Stimulated activated CD4-positive, alpha-beta T cell treated with anti-CD3 and anti-CD28 coated beads, TNF-alpha, amount 100 ng/mL, for 1 hour (primary cell): Measurements from ENCODE around the gene CPLX3.

Experiments
- DNase-seq, 3 donors: peaks; one replicate each; pipeline ENCODE4 v3.0.0-alpha.2; 2020; ENCODE audit warnings: low read depth in 3 of 3, low spot score in 1 of 3

The CPLX3 gene

GRCh38 chr15:74869726-74870407, 43.4 kb downstream of the CPLX3 start:
- DNase-seq, result no peak

GRCh38 chr15:74870436-74871215, 44.2 kb downstream of the CPLX3 start:
- no peak for DNase-seq

GRCh38 chr15:74872702-74873035, 46.2 kb downstream of the CPLX3 start:
- DNase-seq, result no peak

GRCh38 chr15:74873036-74873755, 46.8 kb downstream of the CPLX3 start, which contains the start of gene SCAMP2:
SCAMP2 (minus strand) TSS chr15:74873365; CDS start chr15:74873255, 110 bp downstream.
- peak; percentile 72 to 76 (median 73) for DNase-seq

GRCh38 chr15:74873756-74874424, 47.5 kb downstream of the CPLX3 start:
- DNase-seq, result no peak

- DNase-seq, result no peak
Observed at GRCh38 chr15:74878273-74878672, 51.8 kb downstream of the CPLX3 start.
